ENCODE measurements around the gene ACAP1. TPM values are rescaled to one million over a fixed set of nuclear protein-coding genes. Genes with fewer than 3 reads are reported as not detected.

Gene ACAP1
- total and polyA plus RNA-seq, 9 of the 15 experiments (the other 6 are each of a cell fraction or from before 2014, with no cell fraction given) = 0.15 to 8.5 (median 2.4) TPM

GRCh38 chr17:7394452-7395191 lies 58.3 kb downstream of the ACAP1 start, which contains the start of gene PLSCR3 (continued):
- TF ChIP-seq ZNF232 (CRISPR knock-in tag; IDR thresholded peaks at IDR 0.05) = no peak
- TF ChIP-seq ZBTB34 (CRISPR knock-in tag; IDR thresholded peaks at IDR 0.05) = no peak
- peak; percentile 67 for TF ChIP-seq ZFX (CRISPR knock-in tag; IDR thresholded peaks at IDR 0.05)
- TF ChIP-seq CTCF (IDR thresholded peaks at IDR 0.05 in 2 of 3, conservative IDR thresholded peaks at IDR 0.05 in 1 of 3; ENCODE audit: insufficient read depth in 2 of 3, low read depth in 1 of 3, low read length in 3 of 3) = peak; percentile 25 to 53 (median 44); a peak in 4 of 6 replicates
- TF ChIP-seq TAF1 (IDR thresholded peaks at IDR 0.05; ENCODE audit: control insufficient read depth, extremely low read depth, insufficient read depth, low read length, severe bottlenecking) = peak; percentile 42
- TF ChIP-seq FOXJ2 (tag; IDR thresholded peaks at IDR 0.05) = no peak
- no peak for TF ChIP-seq ZNF764 (CRISPR knock-in tag; IDR thresholded peaks at IDR 0.05; ENCODE audit: low read depth)
- TF ChIP-seq NRF1 (conservative IDR thresholded peaks at IDR 0.05 in 1 of 2, IDR thresholded peaks at IDR 0.05 in 1 of 2) = peak; percentile 65 to 71
- no peak for TF ChIP-seq RBM22 (IDR thresholded peaks at IDR 0.05; ENCODE audit: low read depth, low read length, poor library complexity, severe bottlenecking)
- peak; percentile 84 for TF ChIP-seq ZNF592 (IDR thresholded peaks at IDR 0.05)
- TF ChIP-seq HOXB6 (CRISPR knock-in tag; IDR thresholded peaks at IDR 0.05; ENCODE audit: borderline replicate concordance) = no peak
- no peak for TF ChIP-seq SNIP1 (IDR thresholded peaks at IDR 0.05; ENCODE audit: low read depth)
- TF ChIP-seq DACH1 (IDR thresholded peaks at IDR 0.05; ENCODE audit: partially characterized antibody) = no peak
- no peak for TF ChIP-seq LCOR (CRISPR knock-in tag; IDR thresholded peaks at IDR 0.05)
- no peak for TF ChIP-seq POLR2AphosphoS2 (IDR thresholded peaks at IDR 0.05; ENCODE audit: low read length)
- peak; percentile 38 for TF ChIP-seq CREM (IDR thresholded peaks at IDR 0.05; ENCODE audit: low read depth)
- no peak for TF ChIP-seq BRF2 (IDR thresholded peaks at IDR 0.05; ENCODE audit: borderline replicate concordance, insufficient read depth, insufficient read length)
- TF ChIP-seq FOXJ3 (CRISPR knock-in tag; IDR thresholded peaks at IDR 0.05) = no peak
- no peak for TF ChIP-seq TEAD2 (tag; IDR thresholded peaks at IDR 0.05)
- no peak for TF ChIP-seq SREBF2 (CRISPR knock-in tag; IDR thresholded peaks at IDR 0.05)

Measured in K562 (cell line).